ENCODE data around the gene GALNT3. TPM values are rescaled to one million over a fixed set of nuclear protein-coding genes. Genes with fewer than 3 reads are reported as not detected.

The GALNT3 gene
- total RNA-seq, 2 experiments from 2014 or later: 27.7 to 28.0 TPM

DNA sequence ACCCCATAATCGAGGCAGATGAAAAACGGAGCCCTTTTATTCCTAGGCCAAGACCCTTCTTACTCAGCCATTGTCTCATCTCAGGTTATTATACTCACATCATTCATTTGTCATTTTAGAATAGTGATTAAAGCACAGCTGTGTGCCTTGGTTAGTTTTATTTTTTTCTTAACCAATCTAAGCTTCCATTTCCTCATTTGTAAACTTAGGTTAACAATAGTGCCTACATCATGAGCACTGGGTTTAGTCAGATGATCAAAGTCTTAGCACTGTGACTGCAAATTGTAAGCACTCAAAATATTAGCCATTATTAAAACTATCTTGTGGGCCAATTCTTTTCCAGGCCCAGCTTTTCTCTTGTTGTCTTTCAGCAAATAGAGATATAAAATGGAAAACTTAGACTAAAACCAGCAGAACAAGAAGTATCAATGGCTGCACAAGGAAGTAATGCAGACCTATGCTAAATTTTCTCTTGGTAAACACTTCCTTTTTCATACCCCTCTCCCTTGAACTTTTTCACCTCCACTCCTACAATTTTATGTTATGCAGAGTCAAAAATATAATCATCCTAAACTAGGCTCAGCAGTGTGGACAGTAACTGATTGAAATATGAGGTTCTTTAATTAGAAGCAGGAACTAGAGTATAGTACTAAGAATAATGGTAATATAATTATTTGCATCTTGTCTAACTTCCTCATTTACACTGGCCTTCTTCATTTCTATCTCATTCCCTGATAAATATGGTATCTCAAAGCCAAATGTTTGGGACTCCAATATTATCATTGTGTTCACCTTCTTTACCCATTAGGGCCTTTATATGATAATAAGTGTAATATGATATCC, 21.5 kb upstream of the GALNT3 start:
- no peak overlapping the region for H3K4me3 Mint-ChIP-seq
- H3K9me3 Mint-ChIP-seq: no peaks in the 10 kb centered on the region
- no peaks in the 10 kb centered on the region for H3K4me1 Mint-ChIP-seq
- no peak for DNase-seq
- peaks cover 2% of the 10 kb centered on the region for H3K27me3 Mint-ChIP-seq
- no peak overlapping the region for H3K27ac Mint-ChIP-seq
- ChIA-PET CTCF (no interaction called here), POLR2A (interaction anchor here (0.6 kb wide), 1 partner anchor 466 kb away, joined by 3 read pairs; no protein-coding TSS in a partner anchor)
- no peaks in the 10 kb centered on the region for H3K36me3 Mint-ChIP-seq (ENCODE audit: low read depth)

DNA sequence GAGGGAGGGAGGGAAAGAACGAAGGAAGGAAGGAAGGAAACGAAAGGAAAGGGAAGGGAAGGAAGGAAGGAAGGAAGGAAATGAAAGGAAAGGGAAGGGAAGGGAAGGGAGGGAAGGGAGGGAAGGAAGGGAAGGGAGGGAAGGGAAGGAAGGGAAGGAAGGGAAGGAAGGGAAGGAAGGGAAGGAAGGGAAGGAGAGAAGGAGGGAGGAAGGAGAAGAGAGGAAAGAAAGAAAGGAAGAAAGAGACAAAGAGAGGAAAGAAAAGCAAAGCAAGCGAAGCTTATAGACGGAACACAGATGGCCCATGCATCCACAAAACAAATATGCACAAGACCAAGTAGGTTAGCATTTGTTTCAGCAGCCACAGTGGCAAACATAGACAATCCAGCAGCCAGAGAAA, 20.4 kb upstream of the GALNT3 start:
- H3K9me3 Mint-ChIP-seq: no peaks in the 10 kb centered on the region

DNA sequence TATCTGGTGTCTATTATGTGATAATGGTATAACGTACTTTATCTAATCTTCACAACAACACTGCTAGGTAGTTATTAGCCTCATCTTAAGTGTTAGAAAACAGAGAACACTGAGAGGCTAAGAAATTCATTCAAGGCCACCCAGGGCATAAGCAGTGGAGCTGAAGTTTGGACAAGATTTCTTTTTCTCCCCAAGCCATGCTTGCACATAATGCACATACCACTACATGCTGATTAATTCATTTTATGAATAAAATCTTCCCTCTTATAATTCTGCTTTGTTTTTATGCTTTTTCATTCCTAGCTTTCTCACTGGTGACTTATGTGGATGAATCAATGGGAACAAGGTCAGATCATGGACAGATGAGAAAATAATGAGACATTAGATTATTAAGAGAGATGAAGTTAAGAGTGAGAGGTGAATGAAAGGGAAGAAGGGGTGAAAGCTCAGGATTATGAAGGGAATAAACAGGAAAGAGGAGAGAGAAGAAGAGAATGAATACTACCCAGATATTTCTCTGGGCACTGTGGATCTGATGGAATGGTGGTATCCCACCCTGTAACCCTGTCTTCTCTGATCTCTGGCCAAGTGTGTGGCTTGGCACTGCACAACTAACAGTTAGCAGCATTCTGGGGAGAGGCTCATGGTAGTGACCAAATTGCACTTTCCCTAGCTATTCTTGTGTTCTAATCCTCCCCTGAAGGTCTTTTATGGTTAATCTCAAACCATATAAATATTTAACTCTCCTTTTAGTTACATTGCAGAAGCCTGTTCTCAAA, 17.7 kb upstream of the GALNT3 start:
- H3K9me3 Mint-ChIP-seq: no peaks in the 10 kb centered on the region
- POLR2A ChIA-PET: interaction anchor here (1.3 kb wide), 1 partner anchor 17 kb away, joined by 7 read pairs; the partner anchor contains the start of gene GALNT3
- CTCF ChIA-PET: no interaction called here
- DNase-seq: no peak
- H3K36me3 Mint-ChIP-seq (ENCODE audit: low read depth): no peaks in the 10 kb centered on the region
- H3K4me1 Mint-ChIP-seq: no peaks in the 10 kb centered on the region
- H3K4me3 Mint-ChIP-seq: no peak overlapping the region
- H3K27me3 Mint-ChIP-seq: no peaks in the 10 kb centered on the region
- H3K27ac Mint-ChIP-seq: no peak overlapping the region

More for the DNA sequence above, 20.4 kb upstream of the GALNT3 start:
- CTCF ChIA-PET: no interaction called here
- Mint-ChIP-seq H3K4me1 (no peaks in the 10 kb centered on the region), H3K27ac (no peak overlapping the region), H3K27me3 (no peaks in the 10 kb centered on the region), H3K36me3 (ENCODE audit: low read depth) (no peaks in the 10 kb centered on the region), H3K4me3 (no peak overlapping the region)
- no peak for DNase-seq
- POLR2A ChIA-PET: interaction anchor here (0.9 kb wide), 1 partner anchor 20 kb away, joined by 3 read pairs; no protein-coding TSS in a partner anchor

DNA sequence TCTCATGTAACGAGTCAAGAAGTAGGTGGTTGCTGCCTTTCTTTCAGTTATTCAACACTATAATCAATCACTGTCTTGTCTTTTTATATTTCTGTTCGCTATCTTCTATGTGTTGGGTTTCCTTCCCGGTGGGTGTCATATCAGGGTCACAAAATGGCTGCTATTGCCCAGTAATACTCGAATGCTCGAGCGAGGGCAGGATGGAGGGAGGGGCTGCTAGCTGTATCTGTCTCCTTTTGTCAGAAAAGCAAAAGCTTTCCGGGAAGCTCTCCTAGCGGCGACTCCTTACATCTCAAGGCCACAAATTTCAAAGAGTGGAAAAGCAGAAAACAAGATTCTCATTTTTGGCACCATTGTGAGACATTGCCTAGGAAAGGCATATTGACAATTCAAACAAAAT, 16.4 kb upstream of the GALNT3 start:
- no peaks in the 10 kb centered on the region for H3K27me3 Mint-ChIP-seq
- ChIA-PET CTCF (no interaction called here), POLR2A (no interaction called here)
- no peak for DNase-seq
- H3K36me3 Mint-ChIP-seq (ENCODE audit: low read depth): no peaks in the 10 kb centered on the region
- no peaks in the 10 kb centered on the region for H3K9me3 Mint-ChIP-seq
- no peak overlapping the region for H3K27ac Mint-ChIP-seq
- H3K4me1 Mint-ChIP-seq: no peaks in the 10 kb centered on the region
- H3K4me3 Mint-ChIP-seq: no peak overlapping the region

DNA sequence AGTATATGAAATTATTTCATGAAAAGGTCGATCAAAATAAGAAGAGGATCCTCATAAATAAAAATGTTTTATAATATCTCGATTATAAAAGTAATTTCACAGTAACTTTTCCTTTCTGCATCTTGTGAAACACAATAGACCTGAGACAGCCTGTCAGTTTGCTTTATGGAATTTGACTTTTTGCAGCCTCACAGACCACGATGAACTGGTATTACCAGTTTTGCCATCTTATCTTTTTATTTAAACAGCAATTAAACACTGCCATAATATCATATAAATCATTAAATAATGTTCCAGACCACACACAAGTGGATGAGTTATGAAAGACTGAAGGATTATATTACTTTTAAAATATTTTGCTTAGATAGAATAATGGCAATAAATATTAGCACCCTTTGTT, 10.7 kb upstream of the GALNT3 start:
- peaks cover 4% of the 10 kb centered on the region for H3K27me3 Mint-ChIP-seq

DNA sequence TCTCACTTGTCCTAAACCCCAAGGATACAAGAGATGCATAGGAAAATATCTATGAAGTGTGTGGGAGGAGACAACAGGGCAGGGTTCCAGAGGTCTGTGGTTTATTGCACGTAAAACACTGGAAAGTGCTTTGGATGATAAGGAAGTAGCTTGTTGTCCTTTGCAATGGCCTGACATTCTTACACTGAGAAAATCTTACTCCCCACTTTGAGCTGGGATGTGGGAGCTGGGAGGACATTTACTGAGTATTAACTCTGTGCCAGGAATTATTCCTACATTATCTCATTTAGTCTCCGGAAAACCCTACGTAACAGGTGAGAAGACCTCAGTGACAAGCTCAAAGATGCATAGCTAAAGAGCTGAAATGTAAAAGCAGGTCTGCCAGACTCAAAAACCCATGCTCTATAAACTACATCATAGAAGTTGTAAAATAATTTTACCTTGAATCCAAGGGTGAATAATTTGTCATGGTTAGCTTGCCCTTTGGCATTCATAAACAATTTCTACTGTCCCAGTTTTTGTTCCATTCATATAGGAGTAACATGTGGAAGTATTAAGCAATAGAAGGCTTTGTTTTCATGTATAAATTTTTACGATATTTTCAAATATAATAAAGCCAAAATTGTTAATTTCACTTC, 9.2 kb upstream of the GALNT3 start:
- Mint-ChIP-seq H3K4me3 (no peak overlapping the region), H3K4me1 (no peaks in the 10 kb centered on the region), H3K36me3 (ENCODE audit: low read depth) (peaks cover 23% of the 10 kb centered on the region), H3K9me3 (peaks cover 6% of the 10 kb centered on the region), H3K27ac (no peak overlapping the region), H3K27me3 (peaks cover 7% of the 10 kb centered on the region)
- CTCF ChIA-PET: no interaction called here
- DNase-seq: no peak
- POLR2A ChIA-PET: interaction anchor here (0.9 kb wide), 1 partner anchor 9 kb away, joined by 4 read pairs; no protein-coding TSS in a partner anchor

More for the DNA sequence above, 10.7 kb upstream of the GALNT3 start:
- Mint-ChIP-seq H3K27ac (no peak overlapping the region), H3K9me3 (peaks cover 4% of the 10 kb centered on the region), H3K4me1 (no peaks in the 10 kb centered on the region), H3K4me3 (no peak overlapping the region), H3K36me3 (ENCODE audit: low read depth) (peaks cover 21% of the 10 kb centered on the region)
- ChIA-PET CTCF (no interaction called here), POLR2A (no interaction called here)
- no peak for DNase-seq

DNA sequence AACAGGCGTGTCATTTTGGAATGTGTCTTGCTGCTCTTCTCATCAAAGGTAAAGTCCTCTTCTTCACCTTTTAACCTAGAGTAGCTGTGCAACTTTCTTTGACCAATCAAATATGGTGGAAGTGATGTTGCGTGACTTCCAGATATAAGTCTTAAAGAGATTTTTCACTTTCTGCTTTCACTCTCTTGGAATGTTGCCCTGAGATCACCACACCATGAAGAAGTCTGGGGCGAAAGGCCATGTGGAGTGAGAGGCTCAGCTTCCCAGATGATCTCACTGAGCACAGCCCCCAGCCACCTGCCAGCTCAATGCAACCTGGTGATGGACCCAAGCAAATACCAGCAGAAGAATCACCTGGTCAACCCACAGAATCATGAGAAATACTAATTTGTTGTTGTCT, 7.1 kb upstream of the GALNT3 start:
- H3K4me1 Mint-ChIP-seq: peaks cover 8% of the 10 kb centered on the region
- H3K27me3 Mint-ChIP-seq: peaks cover 8% of the 10 kb centered on the region
- ChIA-PET POLR2A (no interaction called here), CTCF (no interaction called here)
- DNase-seq: no peak
- peaks cover 6% of the 10 kb centered on the region for H3K9me3 Mint-ChIP-seq
- H3K27ac Mint-ChIP-seq: no peak overlapping the region
- peaks cover 28% of the 10 kb centered on the region for H3K36me3 Mint-ChIP-seq (ENCODE audit: low read depth)
- no peak overlapping the region for H3K4me3 Mint-ChIP-seq

DNA sequence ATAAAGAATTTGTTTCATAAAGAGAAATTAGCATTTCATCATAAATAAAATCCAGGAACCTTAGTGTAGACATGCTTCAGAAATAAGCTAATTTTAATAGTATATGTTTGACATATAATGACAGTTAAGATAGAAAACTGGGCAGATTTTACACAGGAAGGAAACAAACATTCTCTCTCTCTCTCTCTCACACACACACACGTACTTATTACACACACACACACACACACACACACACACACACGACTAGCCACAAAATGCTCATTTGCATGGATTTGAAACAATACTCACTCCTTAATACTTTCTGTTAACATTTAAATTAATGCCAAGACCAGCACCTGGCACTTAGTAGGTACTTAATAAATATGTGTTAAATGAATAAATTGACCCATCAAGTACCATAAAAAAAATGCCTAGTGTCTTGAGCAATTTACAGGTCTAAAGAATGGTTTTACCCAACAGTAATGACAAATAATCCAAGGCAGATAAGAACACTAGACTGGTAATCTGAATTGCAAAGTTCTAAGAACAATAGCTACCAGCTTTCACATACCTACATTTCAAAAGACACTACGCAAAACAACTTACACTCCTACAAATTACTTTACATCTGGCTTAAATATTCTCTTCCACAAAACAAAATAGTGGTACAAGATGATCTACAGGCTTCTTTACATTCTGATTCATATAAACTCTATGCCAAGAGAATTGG, 2.9 kb upstream of the GALNT3 start:
- no peak overlapping the region for H3K4me3 Mint-ChIP-seq
- no peak for DNase-seq
- ChIA-PET CTCF (interaction anchor here (1.4 kb wide), 1 partner anchor 77 kb away, joined by 4 read pairs; no protein-coding TSS in a partner anchor), POLR2A (no interaction called here)
- no peak overlapping the region for H3K27ac Mint-ChIP-seq
- peaks cover 38% of the 10 kb centered on the region for H3K36me3 Mint-ChIP-seq (ENCODE audit: low read depth)
- peaks cover 33% of the 10 kb centered on the region for H3K4me1 Mint-ChIP-seq
- peaks cover 8% of the 10 kb centered on the region for H3K27me3 Mint-ChIP-seq
- H3K9me3 Mint-ChIP-seq: peaks cover 6% of the 10 kb centered on the region

DNA sequence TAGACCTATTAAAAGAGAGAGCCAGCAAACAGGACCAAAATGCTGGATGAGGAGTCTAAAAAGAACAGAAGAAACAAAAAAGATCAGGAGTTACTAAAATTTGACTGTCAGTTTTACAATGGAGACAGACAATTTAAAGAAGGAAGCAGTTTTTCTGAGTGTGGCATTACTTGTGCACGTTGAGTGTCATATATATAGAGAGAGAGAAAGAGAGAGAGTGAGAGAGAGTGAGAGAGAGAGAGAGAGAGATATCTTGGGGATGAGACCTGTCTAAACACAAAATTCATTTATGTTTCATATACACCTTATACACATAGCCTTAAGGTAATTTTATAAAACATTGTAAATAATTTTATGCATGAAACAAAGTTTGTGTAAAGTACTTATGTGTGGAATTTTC, 2.1 kb upstream of the GALNT3 start:
- Mint-ChIP-seq H3K4me3 (no peak overlapping the region), H3K9me3 (peaks cover 3% of the 10 kb centered on the region), H3K27me3 (peaks cover 8% of the 10 kb centered on the region), H3K36me3 (ENCODE audit: low read depth) (peaks cover 36% of the 10 kb centered on the region), H3K4me1 (peaks cover 40% of the 10 kb centered on the region), H3K27ac (no peak overlapping the region)
- CTCF ChIA-PET: interaction anchor here (1.4 to 2.3 kb wide), 2 partner anchors 17 to 78 kb away, joined by 4 to 11 read pairs; no protein-coding TSS in a partner anchor
- POLR2A ChIA-PET: no interaction called here
- DNase-seq: no peak

DNA sequence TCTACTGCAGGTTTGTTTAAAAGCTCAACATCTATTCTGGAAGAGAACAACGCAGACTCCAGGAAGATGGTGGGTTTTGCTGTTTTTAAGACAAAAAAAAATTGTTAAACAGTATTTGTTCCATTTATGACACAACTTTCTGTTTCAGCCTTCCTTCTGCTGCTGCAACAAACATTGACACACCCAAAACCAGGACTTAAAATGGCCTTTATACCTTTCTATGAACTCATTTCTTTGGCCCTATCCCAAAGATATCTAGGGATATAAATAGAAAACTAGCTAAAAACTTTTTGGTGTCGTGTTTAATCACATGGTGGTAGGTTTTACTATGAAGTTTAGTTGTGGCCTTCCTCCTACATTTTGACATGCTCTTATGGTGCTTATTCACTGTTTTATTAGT, 964 bp upstream of the GALNT3 start:
- ChIA-PET POLR2A (interaction anchor here (0.9 to 3.1 kb wide), 16 partner anchors 8 to 158 kb away, joined by 3 to 15 read pairs (median 4); partner anchors contain the start of gene TTC21B), CTCF (interaction anchor here (2.3 to 2.7 kb wide), 3 partner anchors 16 to 159 kb away, joined by 5 to 24 read pairs (median 11); partner anchors contain the start of gene TTC21B)
- H3K27ac Mint-ChIP-seq: peak overlapping the region; percentile 95

DNA sequence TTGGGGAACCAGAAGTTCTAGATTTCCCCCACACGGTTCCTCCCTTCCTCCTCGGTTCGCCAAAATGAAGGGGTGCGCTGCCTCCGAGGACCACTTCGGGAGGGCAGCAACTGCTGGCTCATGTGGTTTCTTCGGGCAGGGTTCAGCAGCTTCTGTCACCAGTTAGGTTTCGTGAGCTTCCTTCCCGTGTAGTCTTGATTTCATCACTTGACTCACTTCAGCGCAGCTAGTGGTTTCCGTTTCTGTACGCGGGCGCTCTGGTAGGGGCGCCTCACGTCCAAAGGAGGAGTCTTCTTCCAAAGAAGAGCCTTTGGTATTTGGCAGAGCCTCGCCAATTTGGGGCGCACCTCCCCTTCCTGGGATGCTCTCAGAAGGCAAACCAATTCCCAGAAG, 485 bp upstream of the GALNT3 start:
- H3K4me1 Mint-ChIP-seq: peaks cover 42% of the 10 kb centered on the region
- peak; percentile 84 for DNase-seq
- peaks cover under 1% of the 10 kb centered on the region for H3K9me3 Mint-ChIP-seq
- POLR2A ChIA-PET: interaction anchor here (0.9 to 3.1 kb wide), 17 partner anchors 9 to 159 kb away, joined by 3 to 15 read pairs (median 4); partner anchors contain the start of gene TTC21B
- peaks cover 28% of the 10 kb centered on the region for H3K36me3 Mint-ChIP-seq (ENCODE audit: low read depth)
- H3K4me3 Mint-ChIP-seq: peak overlapping the region; percentile 93
- peaks cover 4% of the 10 kb centered on the region for H3K27me3 Mint-ChIP-seq
- CTCF ChIA-PET: interaction anchor here (2.3 to 2.7 kb wide), 3 partner anchors 15 to 159 kb away, joined by 5 to 24 read pairs (median 11); partner anchors contain the start of gene TTC21B
- H3K27ac Mint-ChIP-seq: peak overlapping the region; percentile 95

More for the DNA sequence above, 964 bp upstream of the GALNT3 start:
- H3K27me3 Mint-ChIP-seq: peaks cover 8% of the 10 kb centered on the region
- H3K9me3 Mint-ChIP-seq: peaks cover 2% of the 10 kb centered on the region
- H3K4me3 Mint-ChIP-seq: peak overlapping the region; percentile 93
- H3K36me3 Mint-ChIP-seq (ENCODE audit: low read depth): peaks cover 30% of the 10 kb centered on the region
- peaks cover 40% of the 10 kb centered on the region for H3K4me1 Mint-ChIP-seq
- DNase-seq: no peak

DNA sequence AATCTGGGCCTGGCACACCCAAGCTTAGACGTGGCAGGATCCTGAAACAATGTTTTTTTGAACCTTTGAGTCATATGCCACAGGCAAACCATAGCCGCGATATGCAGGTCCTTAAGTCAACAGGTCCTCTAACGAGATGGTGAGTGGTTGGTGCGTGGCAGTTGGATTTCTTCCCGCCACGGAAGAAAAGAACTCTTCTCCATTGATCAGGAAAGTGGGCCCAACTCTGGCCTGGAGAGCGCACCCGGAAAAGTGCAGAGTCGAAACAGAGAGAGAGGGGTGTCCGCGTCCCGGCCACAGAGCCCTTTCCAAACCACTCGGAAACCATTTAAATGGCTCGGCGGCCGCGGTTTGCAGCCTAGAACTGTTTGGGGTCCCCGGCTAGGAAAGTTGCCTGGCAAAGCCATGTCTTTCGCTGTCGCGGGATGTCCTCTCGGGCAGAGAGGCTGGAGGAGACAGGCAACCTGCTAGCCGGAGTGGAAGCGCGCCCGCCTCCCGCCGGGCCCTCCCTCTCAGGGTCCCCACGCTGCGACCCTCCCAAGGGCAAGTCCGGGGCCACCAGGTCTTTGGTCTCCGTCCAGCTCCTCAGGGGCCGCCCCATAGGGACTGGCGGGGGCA, 777 bp downstream of the GALNT3 start:
- DNase-seq: peak; percentile 29
- peaks cover 3% of the 10 kb centered on the region for H3K27me3 Mint-ChIP-seq
- CTCF ChIA-PET: interaction anchor here (2.5 to 2.7 kb wide), 2 partner anchors 80 to 160 kb away, joined by 5 to 24 read pairs; partner anchors contain the start of gene TTC21B
- POLR2A ChIA-PET: interaction anchor here (1.0 to 3.1 kb wide), 8 partner anchors 11 to 160 kb away, joined by 3 to 15 read pairs (median 8); partner anchors contain the start of gene TTC21B
- peak overlapping the region; percentile 83 for H3K27ac Mint-ChIP-seq
- H3K4me1 Mint-ChIP-seq: peaks cover 42% of the 10 kb centered on the region
- no peaks in the 10 kb centered on the region for H3K9me3 Mint-ChIP-seq
- H3K4me3 Mint-ChIP-seq: peak overlapping the region; percentile 88
- H3K36me3 Mint-ChIP-seq (ENCODE audit: low read depth): peaks cover 28% of the 10 kb centered on the region
